ENCODE results near the gene HOXC9. TPM values are rescaled to one million over a fixed set of nuclear protein-coding genes. Genes with fewer than 3 reads are reported as not detected.

Gene HOXC9
- total RNA-seq, 4 donors from 2014 or later: 4.4 to 10.5 (median 7.9) TPM

DNA sequence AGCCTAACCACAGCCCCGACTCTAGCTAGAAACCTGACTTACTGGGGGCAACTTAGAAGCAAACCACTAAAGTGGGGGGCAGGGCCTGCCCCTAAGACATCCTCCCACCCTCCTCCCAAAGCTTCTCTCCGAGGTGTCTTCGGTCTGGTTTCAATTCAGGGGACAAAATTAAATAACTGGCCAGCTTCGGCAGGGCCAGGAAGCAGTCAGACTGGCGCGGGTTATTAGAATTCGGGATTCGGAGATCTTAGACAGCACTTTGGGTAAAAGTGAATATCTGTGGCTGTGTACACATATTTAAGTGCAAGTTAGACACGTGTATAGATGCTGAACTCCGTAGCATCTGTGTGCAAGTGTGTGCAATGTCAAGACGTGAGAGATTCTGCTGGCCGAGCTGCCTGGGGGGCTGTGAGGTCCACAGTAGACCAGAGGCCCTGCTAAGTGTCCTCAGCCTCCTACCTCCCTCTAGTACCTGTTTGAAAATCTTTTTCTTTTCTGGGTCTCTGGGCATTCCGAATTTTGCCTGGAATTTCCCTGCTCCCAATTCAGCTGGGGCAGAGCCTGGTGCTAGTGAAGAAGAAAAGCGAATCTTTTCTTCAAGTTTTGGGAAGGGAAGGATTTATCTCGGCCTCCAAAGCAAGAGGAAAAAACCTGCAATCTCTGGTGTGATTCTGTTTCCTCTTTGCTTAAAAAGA lies 19.0 kb upstream of the HOXC9 start:
- TF ChIP-seq, protein P1, sequence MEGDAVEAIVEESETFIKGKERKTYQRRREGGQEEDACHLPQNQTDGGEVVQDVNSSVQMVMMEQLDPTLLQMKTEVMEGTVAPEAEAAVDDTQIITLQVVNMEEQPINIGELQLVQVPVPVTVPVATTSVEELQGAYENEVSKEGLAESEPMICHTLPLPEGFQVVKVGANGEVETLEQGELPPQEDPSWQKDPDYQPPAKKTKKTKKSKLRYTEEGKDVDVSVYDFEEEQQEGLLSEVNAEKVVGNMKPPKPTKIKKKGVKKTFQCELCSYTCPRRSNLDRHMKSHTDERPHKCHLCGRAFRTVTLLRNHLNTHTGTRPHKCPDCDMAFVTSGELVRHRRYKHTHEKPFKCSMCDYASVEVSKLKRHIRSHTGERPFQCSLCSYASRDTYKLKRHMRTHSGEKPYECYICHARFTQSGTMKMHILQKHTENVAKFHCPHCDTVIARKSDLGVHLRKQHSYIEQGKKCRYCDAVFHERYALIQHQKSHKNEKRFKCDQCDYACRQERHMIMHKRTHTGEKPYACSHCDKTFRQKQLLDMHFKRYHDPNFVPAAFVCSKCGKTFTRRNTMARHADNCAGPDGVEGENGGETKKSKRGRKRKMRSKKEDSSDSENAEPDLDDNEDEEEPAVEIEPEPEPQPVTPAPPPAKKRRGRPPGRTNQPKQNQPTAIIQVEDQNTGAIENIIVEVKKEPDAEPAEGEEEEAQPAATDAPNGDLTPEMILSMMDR (IDR thresholded peaks at IDR 0.05): no peak
- no peak for TF ChIP-seq EP300 (IDR thresholded peaks at IDR 0.05)
- no peak for TF ChIP-seq POLR2A (IDR thresholded peaks at IDR 0.05)
- H3K27me3 ChIP-seq: peaks cover 0 to 95% of the 10 kb centered on the region in 2 donors

DNA sequence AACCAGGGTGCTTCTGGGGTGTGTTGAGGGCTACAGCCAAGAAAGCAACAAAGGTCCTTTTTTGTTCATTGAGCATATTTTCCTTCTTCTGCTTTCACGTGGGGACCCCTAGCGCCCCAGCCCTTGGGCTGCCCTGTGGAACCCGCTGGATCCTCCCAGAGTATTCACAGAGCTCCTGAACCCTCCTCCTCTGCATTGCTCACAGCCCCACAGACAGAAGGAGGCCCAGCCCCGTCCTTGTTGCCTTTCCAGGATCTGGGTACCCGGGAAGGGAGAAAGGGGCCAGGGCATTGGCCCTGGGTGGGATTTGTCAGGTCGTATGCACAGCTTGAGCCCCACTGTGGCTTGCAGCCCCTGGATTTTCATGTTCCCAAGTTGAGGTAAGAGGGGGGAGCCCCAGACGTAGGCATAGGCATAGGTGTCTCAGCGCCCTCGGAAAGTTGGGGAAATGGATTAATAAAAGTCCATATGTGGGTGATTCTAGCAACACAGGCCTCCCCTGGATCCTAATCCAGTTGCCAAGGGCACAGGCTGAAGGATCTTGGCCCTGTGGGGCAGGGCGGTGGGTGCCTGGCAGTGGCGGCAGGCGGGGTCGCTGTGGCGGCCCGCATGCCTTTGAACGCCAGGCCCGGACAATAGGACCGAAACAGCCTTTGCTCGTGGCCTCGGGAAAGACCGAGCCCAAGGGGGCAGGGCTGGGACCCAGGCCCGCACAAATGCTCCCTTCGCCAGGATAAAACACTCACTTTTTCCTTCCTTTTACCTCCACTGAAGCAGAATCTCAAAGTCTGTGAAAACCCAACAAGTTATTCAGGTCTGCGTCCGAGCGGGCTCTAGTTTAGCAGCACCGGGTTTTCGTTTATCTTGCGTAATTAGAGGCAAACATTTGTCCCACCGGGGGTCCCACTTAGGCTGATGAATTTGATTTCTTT lies 18.1 kb upstream of the HOXC9 start:
- H3K27ac ChIP-seq: no peak overlapping the region
- DNase-seq (ENCODE audit: low spot score in 2 of 2): no peak
- H3K4me1 ChIP-seq: peaks cover 0 to 32% (median 8%) of the 10 kb centered on the region in 4 donors
- H3K27me3 ChIP-seq: peaks cover 0 to 94% of the 10 kb centered on the region in 2 donors
- TF ChIP-seq POLR2A (IDR thresholded peaks at IDR 0.05) (no peak), EP300 (IDR thresholded peaks at IDR 0.05) (no peak)
- TF ChIP-seq, protein P1 (IDR thresholded peaks at IDR 0.05): no peak
- H3K9me3 ChIP-seq: no peaks in the 10 kb centered on the region
- no peaks in the 10 kb centered on the region for H3K36me3 ChIP-seq
- 58 to 66% methylated on average over 24 to 30 of the region's 30 CpGs for WGBS, 2 donors
- H3K4me3 ChIP-seq: no peak overlapping the region

More for the DNA sequence above, 19.0 kb upstream of the HOXC9 start:
- Histone ChIP-seq H3K27ac (no peak overlapping the region), H3K4me3 (no peak overlapping the region), H3K9me3 (no peaks in the 10 kb centered on the region), H3K4me1 (peaks cover 0 to 25% (median 6%) of the 10 kb centered on the region in 4 donors), H3K36me3 (no peaks in the 10 kb centered on the region)
- no peak for DNase-seq (ENCODE audit: low spot score in 2 of 2)
- 70 to 75% methylated on average over 15 of the region's 15 CpGs for WGBS, 2 donors

DNA sequence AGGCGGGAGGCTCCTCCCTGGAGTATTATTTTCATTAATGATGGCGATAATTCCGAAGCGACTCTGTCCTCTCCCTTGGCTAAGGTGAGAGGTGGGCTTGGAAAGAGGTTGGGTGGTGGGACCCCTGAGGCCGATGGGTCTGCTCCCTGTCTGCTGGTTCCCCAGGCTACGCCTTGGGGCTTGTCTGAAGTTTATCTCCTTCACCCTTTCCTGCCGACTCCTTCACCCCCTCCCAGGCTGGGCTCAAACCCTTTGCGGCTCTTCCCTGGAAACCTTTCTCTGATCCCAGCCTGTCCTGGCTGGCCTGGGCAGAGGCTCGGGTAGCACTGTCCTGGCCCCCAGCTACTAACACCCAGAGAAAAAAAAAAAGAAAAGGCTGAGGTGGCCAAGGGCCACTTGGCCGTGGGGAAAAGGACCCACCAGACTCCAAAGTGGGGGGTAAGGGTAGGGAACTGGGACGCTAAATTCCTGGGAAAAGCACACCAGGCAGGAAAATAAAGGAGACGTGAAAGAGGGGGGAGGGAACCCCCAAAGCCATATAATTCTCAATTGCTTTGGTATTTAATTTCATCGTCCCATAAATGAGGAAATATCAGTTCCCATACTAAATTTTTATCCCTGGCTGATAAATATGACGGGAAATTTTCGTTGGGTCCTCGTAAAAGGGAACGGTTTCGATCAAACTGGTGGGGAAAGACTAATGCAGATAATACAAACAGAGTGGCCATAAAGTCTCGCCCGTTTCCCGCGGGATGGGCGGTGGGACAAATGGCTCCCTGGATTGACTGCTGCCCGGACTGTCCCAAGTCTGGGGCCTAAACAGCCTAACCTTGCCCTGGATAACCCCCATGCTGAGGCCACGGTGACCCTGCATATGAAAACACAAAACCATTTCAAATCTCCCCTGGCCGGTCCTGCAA lies 17.1 kb upstream of the HOXC9 start:
- Histone ChIP-seq H3K27ac (peak overlapping the region in 1 of 4 donors; percentile 39), H3K27me3 (peaks cover 0 to 94% of the 10 kb centered on the region in 2 donors), H3K36me3 (no peaks in the 10 kb centered on the region), H3K4me3 (no peak overlapping the region), H3K4me1 (peaks cover 0 to 35% (median 8%) of the 10 kb centered on the region in 4 donors), H3K9me3 (no peaks in the 10 kb centered on the region)
- DNase-seq (ENCODE audit: low spot score in 2 of 2): no peak
- WGBS, 2 donors: 69 to 72% methylated on average over 26 of the region's 26 CpGs
- TF ChIP-seq EP300 (IDR thresholded peaks at IDR 0.05): no peak
- TF ChIP-seq POLR2A (IDR thresholded peaks at IDR 0.05): no peak
- TF ChIP-seq, protein P1 (IDR thresholded peaks at IDR 0.05): no peak

DNA sequence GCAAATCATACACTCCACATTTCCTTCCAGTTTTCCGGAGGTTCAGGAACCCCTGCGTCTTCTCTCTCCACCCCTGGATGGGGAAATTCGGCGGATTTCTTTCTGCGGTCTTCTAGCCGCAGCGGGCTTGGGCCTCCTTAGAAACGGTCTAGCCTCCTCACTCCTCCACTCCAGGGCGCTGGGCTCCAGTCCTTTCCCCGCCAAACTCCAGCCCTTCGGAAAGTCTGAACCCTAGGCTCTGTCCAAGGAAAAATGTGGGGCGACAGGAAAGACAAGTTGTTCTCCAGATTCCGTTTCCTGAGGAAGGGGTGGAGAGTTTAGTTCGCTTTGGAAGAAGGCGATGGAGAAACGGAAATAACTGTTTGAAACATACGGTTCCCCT lies 16.4 kb upstream of the HOXC9 start:
- H3K36me3 ChIP-seq: no peaks in the 10 kb centered on the region
- no peak for DNase-seq (ENCODE audit: low spot score in 2 of 2)
- peaks cover 0 to 93% of the 10 kb centered on the region in 2 donors for H3K27me3 ChIP-seq
- WGBS, 2 donors: 58 to 72% methylated on average over 17 of the region's 17 CpGs
- H3K27ac ChIP-seq: peak overlapping the region in 1 of 4 donors; percentile 88
- peaks cover 0 to 33% (median 8%) of the 10 kb centered on the region in 4 donors for H3K4me1 ChIP-seq
- no peaks in the 10 kb centered on the region for H3K9me3 ChIP-seq
- TF ChIP-seq POLR2A (IDR thresholded peaks at IDR 0.05): no peak
- no peak for TF ChIP-seq EP300 (IDR thresholded peaks at IDR 0.05)
- peak overlapping the region in 1 of 4 donors; percentile 66 for H3K4me3 ChIP-seq
